ENCODE measurements around the gene TLX3.

Gene TLX3

GRCh38 chr5:171312129-171312974, 3.3 kb downstream of the TLX3 start:
- TF ChIP-seq CTCF (conservative IDR thresholded peaks at IDR 0.05), result no peak
- no peak overlapping the region for H3K27ac ChIP-seq

GRCh38 chr5:171313481-171314206, 4.6 kb downstream of the TLX3 start:
- no peak overlapping the region for H3K27ac ChIP-seq
- TF ChIP-seq CTCF (conservative IDR thresholded peaks at IDR 0.05), result no peak

- no peak for TF ChIP-seq CTCF (conservative IDR thresholded peaks at IDR 0.05)
Observed at GRCh38 chr5:171314728-171315385, 5.8 kb downstream of the TLX3 start.

GRCh38 chr5:171315386-171315891, 6.4 kb downstream of the TLX3 start:
- TF ChIP-seq CTCF (conservative IDR thresholded peaks at IDR 0.05), result no peak
- H3K27ac ChIP-seq, result no peak overlapping the region

More at GRCh38 chr5:171314728-171315385, 5.8 kb downstream of the TLX3 start:
- H3K27ac ChIP-seq, result no peak overlapping the region

GRCh38 chr5:171315925-171316257, 6.8 kb downstream of the TLX3 start:
- TF ChIP-seq CTCF (conservative IDR thresholded peaks at IDR 0.05), result no peak
- no peak overlapping the region for H3K27ac ChIP-seq

- TF ChIP-seq CTCF (conservative IDR thresholded peaks at IDR 0.05), result no peak
- H3K27ac ChIP-seq, result no peak overlapping the region
Observed at GRCh38 chr5:171316258-171317121, 7.4 kb downstream of the TLX3 start.
